Fibroblast of lung (primary cell): ENCODE data around the gene SGTA. TPM values are rescaled to one million over a fixed set of nuclear protein-coding genes. Genes with fewer than 3 reads are reported as not detected.

Experiments used
- DNase-seq, 2 donors: peaks; one replicate each; pipeline versions ENCODE4 v3.0.0 to v3.0.0-alpha.2; 2010; ENCODE audit warnings: low read depth in 2 of 2
- H2AFZ ChIP-seq: 2 replicates; pipeline ENCODE4 v1.5.1; 2012; ENCODE audit warnings: low read length, control low read depth, inconsistent platforms
- H3K27ac ChIP-seq: 2 replicates; pipeline ENCODE4 v1.5.1; 2011; ENCODE audit warnings: low read length, control low read depth; ENCODE audit not compliant: insufficient read depth
- H3K27me3 ChIP-seq: 2 replicates; pipeline ENCODE4 v1.5.1; 2011; ENCODE audit warnings: mild to moderate bottlenecking, low read length; ENCODE audit not compliant: control insufficient read depth, insufficient read depth
- H3K36me3 ChIP-seq: 2 replicates; pipeline ENCODE4 v1.5.1; 2011; ENCODE audit warnings: low read length; ENCODE audit not compliant: control insufficient read depth, insufficient read depth
- H3K4me1 ChIP-seq: 2 replicates; pipeline ENCODE4 v1.5.1; 2011; ENCODE audit warnings: low read length; ENCODE audit not compliant: control insufficient read depth, insufficient read depth; ENCODE audit errors: extremely low read depth
- H3K4me2 ChIP-seq: 2 replicates; pipeline ENCODE4 v1.5.1; 2011; ENCODE audit warnings: low read length, control low read depth; ENCODE audit not compliant: insufficient read depth; ENCODE audit errors: extremely low read depth
- H3K4me3 ChIP-seq, 4 experiments: fragments of 200-600 bp in 1 of 4; sonication (generic) in 1 of 4; replicated peaks in 1 of 4; 2 replicates each; pipeline ENCODE4 v1.5.1; 2011 to 2016; ENCODE audit warnings: low read length in 4 of 4, low read depth in 3 of 4, mild to moderate bottlenecking in 3 of 4, control low read depth in 2 of 4, inconsistent platforms in 1 of 4, mixed read lengths in 1 of 4; ENCODE audit not compliant: insufficient read depth in 1 of 4; ENCODE audit errors: control extremely low read depth in 1 of 4
- H3K79me2 ChIP-seq: 2 replicates; pipeline ENCODE4 v1.5.1; 2012; ENCODE audit warnings: mild to moderate bottlenecking, low read length, inconsistent platforms; ENCODE audit not compliant: control insufficient read depth, insufficient read depth
- H3K9ac ChIP-seq: 2 replicates; pipeline ENCODE4 v1.5.1; 2011; ENCODE audit warnings: mild to moderate bottlenecking, low read length, control low read depth; ENCODE audit not compliant: insufficient read depth
- H3K9me3 ChIP-seq: 2 replicates; pipeline ENCODE4 v1.5.1; 2012; ENCODE audit warnings: low read depth, low read length; ENCODE audit not compliant: control insufficient read depth, insufficient read depth
- H4K20me1 ChIP-seq: 2 replicates; pipeline ENCODE4 v1.5.1; 2011; ENCODE audit warnings: low read length; ENCODE audit not compliant: control insufficient read depth, insufficient read depth; ENCODE audit errors: extremely low read depth
- EZH2 ChIP-seq: IDR thresholded peaks from 2 replicates; pipeline ENCODE4 v1.5.1; 2012; ENCODE audit warnings: low read length, control low read depth, mild to moderate bottlenecking; ENCODE audit errors: missing control alignments
- polyA plus RNA-seq, 2 donors: library from polyadenylated mRNA; depleted of rRNA in 1 of 2; stranded (reverse) in 1 of 2; unstranded in 1 of 2; fragments of >200 nt; gene quantifications; 2 replicates each; pipeline ENCODE4 v1.2.1, GENCODE V29; 2011 to 2012; ENCODE audit warnings: missing spikeins in 1 of 2
- total RNA-seq: library from RNA; depleted of rRNA; stranded (reverse); fragments of >200 nt; gene quantifications from 2 replicates; pipeline ENCODE4 v1.2.1, GENCODE V29; 2014
- TF ChIP-seq, protein P1 (sequence below), 2 donors: IDR thresholded peaks in 1 of 2; conservative IDR thresholded peaks in 1 of 2; 1 replicate in 1 of 2; 2 replicates in 1 of 2; pipeline ENCODE4 v1.5.1; 2011 to 2012; ENCODE audit warnings: low read length in 2 of 2, control low read depth in 1 of 2, inconsistent platforms in 1 of 2, low read depth in 1 of 2, mild to moderate bottlenecking in 1 of 2

SGTA gene
- total and polyA plus RNA-seq, 2 donors (not counting 1 experiment from before 2014, with no cell fraction given) = 26.8 to 33.4 TPM

DNA sequence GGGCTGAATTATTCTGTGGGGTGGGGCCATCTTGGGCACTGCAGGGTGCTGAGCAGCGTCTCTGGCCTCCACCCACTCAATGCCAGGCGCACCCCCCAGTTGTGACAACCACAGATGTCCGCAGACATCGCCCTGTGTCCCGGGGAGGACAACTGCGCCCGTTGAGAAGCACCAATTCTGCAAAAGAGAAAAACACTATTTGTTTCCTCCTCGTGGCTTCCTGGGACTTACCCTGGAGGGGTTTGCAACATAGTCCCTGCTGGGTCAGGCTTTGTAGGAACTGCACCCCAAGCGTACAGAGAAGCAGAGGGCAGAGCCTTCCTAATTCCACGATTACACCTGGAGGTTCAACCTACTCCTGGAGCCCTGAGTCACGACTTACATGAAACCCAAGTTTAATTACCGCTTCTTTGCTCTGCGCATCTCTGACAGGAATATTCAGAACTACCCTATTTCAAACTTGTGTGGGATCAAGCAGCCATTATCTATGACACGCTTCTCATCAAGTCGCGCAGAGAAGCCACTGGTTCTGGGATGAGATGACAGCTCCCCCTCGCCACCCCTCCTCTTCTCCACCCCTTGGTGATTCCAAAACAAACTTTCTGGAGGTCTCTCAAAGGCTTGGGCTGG lies 32.1 kb downstream of the SGTA start:
- H3K79me2 ChIP-seq = no peaks in the 10 kb centered on the region
- DNase-seq = no peak
- H3K4me3 ChIP-seq = no peak overlapping the region
- no peak overlapping the region for H2AFZ ChIP-seq
- H3K4me2 ChIP-seq = no peak overlapping the region
- H3K9ac ChIP-seq = no peak overlapping the region
- no peak overlapping the region for H3K27ac ChIP-seq
- no peaks in the 10 kb centered on the region for H4K20me1 ChIP-seq
- no peaks in the 10 kb centered on the region for H3K4me1 ChIP-seq
- H3K9me3 ChIP-seq = no peaks in the 10 kb centered on the region
- no peak for TF ChIP-seq EZH2
- TF ChIP-seq, protein P1, sequence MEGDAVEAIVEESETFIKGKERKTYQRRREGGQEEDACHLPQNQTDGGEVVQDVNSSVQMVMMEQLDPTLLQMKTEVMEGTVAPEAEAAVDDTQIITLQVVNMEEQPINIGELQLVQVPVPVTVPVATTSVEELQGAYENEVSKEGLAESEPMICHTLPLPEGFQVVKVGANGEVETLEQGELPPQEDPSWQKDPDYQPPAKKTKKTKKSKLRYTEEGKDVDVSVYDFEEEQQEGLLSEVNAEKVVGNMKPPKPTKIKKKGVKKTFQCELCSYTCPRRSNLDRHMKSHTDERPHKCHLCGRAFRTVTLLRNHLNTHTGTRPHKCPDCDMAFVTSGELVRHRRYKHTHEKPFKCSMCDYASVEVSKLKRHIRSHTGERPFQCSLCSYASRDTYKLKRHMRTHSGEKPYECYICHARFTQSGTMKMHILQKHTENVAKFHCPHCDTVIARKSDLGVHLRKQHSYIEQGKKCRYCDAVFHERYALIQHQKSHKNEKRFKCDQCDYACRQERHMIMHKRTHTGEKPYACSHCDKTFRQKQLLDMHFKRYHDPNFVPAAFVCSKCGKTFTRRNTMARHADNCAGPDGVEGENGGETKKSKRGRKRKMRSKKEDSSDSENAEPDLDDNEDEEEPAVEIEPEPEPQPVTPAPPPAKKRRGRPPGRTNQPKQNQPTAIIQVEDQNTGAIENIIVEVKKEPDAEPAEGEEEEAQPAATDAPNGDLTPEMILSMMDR (conservative IDR thresholded peaks at IDR 0.05 in 1 of 2, IDR thresholded peaks at IDR 0.05 in 1 of 2; ENCODE audit: low read depth in 1 of 2, low read length in 2 of 2) = no peak
- H3K27me3 ChIP-seq = no peaks in the 10 kb centered on the region
- peaks cover 10% of the 10 kb centered on the region for H3K36me3 ChIP-seq

DNA sequence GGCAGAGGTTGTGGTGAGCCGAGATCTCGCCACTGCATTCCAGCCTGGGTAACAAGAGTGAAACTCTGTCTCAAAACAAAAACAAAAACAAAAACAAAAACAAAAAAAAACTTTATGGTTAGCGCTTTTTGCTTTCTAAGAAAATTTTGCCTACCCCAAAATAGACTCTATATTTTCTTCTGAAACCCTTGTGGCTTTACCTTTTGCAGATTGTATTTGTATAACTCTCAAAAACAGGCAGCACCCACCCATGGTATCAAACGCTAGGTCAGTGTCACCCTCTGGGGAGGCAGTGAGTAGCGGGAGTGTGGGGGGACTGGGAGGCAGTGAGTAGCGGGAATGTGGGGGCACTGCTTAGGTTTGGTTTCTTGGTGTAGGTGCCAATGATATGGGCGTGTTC lies 35.7 kb downstream of the SGTA start:
- Histone ChIP-seq H3K4me2 (no peak overlapping the region), H3K4me3 (no peak overlapping the region), H4K20me1 (no peaks in the 10 kb centered on the region), H3K4me1 (no peaks in the 10 kb centered on the region), H3K9me3 (no peaks in the 10 kb centered on the region), H3K27me3 (no peaks in the 10 kb centered on the region), H3K79me2 (no peaks in the 10 kb centered on the region), H2AFZ (no peak overlapping the region), H3K27ac (no peak overlapping the region), H3K36me3 (no peaks in the 10 kb centered on the region), H3K9ac (no peak overlapping the region)
- TF ChIP-seq, protein P1 (conservative IDR thresholded peaks at IDR 0.05 in 1 of 2, IDR thresholded peaks at IDR 0.05 in 1 of 2; ENCODE audit: low read depth in 1 of 2, low read length in 2 of 2) = no peak
- TF ChIP-seq EZH2 = no peak
- DNase-seq = no peak

DNA sequence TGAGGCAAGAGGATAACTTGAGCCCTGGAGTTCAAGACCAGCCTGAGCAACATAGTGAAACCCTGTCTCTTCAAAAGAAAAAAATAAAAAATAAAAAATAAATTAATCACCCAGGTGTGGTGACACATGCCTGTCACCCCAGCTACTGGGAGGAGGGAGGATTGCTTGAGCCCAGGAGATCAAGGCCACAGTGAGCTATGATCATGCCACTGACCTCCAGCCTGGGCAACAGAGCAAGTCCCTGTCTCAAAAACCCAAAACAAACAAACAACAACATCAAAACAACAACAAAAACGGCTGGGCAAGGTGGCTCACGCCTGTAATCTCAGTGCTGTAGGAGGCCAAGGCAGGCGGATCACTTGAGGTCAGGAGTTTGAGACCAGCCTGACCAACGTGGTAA lies 39.0 kb downstream of the SGTA start:
- Histone ChIP-seq H3K4me1 (peaks cover 2% of the 10 kb centered on the region), H3K9ac (no peak overlapping the region), H3K9me3 (no peaks in the 10 kb centered on the region), H3K27ac (no peak overlapping the region), H3K36me3 (no peaks in the 10 kb centered on the region), H3K4me2 (no peak overlapping the region), H3K27me3 (no peaks in the 10 kb centered on the region), H4K20me1 (no peaks in the 10 kb centered on the region), H3K4me3 (no peak overlapping the region), H3K79me2 (peaks cover 3% of the 10 kb centered on the region), H2AFZ (no peak overlapping the region)
- no peak for DNase-seq
- TF ChIP-seq EZH2 = no peak
- TF ChIP-seq, protein P1 (conservative IDR thresholded peaks at IDR 0.05 in 1 of 2, IDR thresholded peaks at IDR 0.05 in 1 of 2; ENCODE audit: low read depth in 1 of 2, low read length in 2 of 2) = no peak
